GM18519 (cell line): ENCODE measurements around the gene GRK1.
"Not testable (repeated sequence)": the region's sequence is repeated elsewhere in the genome, so short reads cannot be mapped to it uniquely, and the experiment has no call there.

Experiments used
- ATAC-seq: cut with Tn5 transposase; IDR thresholded peaks from one replicate; pipeline ENCODE4 v1.9.1; 2021; ENCODE audit warnings: mild to moderate bottlenecking, moderate library complexity; ENCODE audit not compliant: unreplicated experiment, low FRiP score

GRK1 gene

GRCh38 chr13:113725329-113726105 lies 58.5 kb downstream of the GRK1 start:
- not testable (repeated sequence) for ATAC-seq

DNA sequence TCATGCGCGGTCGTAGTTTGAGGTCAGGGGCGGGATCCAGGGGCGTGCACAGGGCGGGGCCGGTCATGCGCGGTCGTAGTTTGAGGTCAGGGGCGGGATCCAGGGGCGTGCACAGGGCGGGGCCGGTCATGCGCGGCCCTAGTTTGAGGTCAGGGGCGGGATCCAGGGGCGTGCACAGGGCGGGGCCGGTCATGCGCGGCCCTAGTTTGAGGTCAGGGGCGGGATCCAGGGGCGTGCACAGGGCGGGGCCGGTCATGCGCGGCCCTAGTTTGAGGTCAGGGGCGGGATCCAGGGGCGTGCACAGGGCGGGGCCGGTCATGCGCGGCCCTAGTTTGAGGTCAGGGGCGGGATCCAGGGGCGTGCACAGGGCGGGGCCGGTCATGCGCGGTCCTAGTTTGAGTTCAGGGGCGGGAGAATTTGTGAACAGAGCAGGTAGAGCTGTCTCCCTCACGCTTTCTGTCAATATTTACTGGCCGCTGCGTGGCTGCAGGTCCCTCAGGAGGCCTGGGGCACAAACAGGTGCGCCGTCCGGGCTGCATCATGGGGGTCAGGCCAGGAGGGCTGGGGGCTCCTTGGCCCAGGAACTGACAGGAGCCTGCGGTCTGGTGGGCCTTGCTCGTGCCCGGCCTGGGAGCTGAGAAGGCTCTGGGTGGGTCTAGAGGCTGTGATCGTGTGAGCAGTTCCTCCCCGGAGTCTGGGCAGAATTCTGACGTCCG lies 59.2 kb downstream of the GRK1 start:
- ATAC-seq = not testable (repeated sequence)

- no peak for ATAC-seq
Observed at GRCh38 chr13:113726961-113727411, 60.0 kb downstream of the GRK1 start.

DNA sequence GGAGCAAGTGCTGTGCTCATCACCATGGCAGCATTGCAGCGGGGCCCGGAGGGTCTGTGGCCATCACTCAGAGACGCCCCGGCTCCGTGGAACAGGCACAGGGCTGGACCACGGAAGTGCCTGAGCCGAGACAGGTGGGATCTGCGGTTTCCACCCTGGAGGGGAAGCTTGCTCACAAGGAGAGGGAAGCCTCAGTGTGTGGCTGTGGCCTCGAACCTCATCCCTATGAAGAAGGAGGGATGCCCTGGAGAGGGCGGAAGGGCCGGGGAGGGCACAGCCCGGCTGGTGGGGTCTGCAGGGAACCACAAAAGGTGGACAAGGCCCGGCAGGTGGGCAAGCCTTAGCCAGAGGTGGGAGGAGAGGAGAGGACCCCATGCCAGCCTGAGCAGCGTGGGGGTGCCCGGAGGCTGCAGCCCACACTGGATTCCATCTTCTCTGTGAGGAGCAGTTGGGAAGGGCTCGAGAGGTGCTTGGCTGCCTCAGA lies 61.6 kb downstream of the GRK1 start:
- ATAC-seq = no peak

DNA sequence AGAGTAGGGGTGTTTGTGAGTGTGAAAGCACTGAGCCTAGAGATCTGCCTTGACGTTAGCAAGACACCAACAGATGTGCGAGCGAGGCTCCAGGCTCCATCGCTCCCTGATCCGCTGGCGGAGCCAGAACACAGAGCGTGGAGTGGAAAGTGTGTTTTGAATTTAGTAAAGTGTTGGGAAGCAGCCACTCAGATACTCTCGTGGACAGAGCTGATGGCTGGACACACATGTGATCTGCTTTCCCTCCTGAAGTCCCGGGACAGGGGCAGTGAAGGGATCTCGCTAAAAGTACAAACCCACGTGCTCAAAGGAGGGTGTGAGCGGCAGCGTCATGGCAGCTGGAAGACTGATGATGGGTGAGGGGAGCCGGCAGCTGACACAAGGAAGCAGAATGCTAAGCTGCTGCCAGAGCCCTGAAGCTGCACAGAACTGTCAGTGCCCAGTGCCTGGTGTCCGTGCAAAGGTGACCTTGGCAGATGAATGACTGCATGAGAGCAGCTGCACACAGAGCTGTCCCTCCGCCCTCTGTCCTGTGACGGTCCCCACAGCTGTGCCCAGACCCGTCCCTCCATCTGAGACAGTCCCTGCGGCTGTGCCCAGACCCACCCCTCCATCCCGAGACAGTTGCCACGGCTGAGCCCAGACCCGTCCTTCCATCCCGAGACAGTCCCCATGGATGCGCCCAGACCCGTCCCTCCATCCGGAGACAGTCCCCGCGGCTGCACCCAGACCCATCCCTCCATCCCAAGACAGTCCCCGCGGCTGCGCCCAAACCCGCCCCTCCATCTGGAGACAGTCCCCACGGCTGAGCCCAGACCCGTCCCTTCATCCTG lies 62.4 kb downstream of the GRK1 start:
- ATAC-seq = no peak

DNA sequence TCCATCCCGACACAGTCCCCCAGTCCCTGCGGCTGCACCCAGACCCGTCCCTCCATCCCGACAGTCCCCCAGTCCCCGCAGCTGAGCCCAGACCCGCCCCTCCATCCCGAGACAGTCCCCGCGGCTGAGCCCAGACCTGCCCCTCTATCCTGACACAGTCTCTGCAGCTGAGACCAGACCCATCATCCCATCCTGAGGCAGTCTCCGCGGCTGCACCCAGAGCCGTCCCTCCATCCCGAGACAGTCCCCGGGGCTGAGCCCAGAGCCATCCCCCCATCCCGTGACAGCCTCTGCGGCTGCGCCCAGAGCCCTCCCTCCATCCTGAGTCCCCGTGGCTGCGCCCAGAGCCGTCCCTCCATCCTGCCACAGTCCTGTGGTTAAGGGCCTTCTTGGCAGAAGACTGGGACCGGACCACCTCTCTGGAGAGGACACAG lies 63.3 kb downstream of the GRK1 start:
- no peak for ATAC-seq

- ATAC-seq = no peak
Observed at GRCh38 chr13:113730831-113731191, 63.8 kb downstream of the GRK1 start.

DNA sequence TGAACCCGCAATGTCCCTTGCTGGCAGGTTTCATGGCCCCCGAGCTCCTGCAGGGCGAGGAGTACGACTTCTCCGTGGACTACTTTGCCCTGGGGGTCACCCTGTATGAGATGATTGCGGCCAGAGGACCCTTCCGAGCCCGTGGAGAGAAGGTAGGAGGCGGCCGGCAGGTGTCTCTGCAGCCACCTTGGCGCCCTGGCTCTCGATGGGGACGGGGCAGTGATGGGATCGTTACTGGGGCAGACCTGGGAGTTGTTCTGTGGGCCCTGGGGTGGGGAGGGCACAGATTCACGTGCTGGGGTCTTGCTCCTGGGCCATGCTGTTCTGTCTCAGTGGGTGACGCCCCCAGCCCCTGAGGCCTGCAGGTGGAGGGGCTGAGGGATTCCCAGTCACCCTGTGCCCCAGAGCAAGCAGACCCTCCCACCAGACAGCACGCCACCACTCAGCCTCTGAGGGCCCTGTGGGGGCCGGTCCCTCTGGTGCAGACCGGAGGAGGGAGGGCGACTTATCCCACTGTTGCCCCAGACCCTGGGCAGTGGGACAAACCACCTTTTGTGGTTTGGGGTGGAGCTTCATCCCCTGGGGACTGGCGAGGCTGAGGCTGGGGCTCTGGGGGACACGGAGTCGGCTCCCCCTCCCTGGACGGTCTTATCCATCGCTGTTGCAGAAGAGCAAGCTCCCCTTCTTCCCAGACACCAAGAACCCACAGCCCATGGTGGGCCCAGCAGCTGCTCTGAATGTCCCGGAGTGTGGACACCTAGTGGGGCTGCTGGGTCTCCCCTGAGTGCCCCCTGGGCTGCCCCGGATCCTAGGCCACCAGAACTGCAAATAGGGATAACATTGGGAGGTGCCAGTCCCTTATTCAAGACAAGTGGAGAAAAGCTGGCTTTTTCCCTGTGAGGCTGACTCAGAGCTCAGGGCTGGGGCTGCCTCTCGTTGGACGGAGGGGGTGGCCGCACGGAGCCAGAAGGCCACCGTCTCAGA lies 64.5 kb downstream of the GRK1 start:
- no peak for ATAC-seq

- ATAC-seq = no peak
Observed at GRCh38 chr13:113732176-113732960, 65.3 kb downstream of the GRK1 start.

DNA sequence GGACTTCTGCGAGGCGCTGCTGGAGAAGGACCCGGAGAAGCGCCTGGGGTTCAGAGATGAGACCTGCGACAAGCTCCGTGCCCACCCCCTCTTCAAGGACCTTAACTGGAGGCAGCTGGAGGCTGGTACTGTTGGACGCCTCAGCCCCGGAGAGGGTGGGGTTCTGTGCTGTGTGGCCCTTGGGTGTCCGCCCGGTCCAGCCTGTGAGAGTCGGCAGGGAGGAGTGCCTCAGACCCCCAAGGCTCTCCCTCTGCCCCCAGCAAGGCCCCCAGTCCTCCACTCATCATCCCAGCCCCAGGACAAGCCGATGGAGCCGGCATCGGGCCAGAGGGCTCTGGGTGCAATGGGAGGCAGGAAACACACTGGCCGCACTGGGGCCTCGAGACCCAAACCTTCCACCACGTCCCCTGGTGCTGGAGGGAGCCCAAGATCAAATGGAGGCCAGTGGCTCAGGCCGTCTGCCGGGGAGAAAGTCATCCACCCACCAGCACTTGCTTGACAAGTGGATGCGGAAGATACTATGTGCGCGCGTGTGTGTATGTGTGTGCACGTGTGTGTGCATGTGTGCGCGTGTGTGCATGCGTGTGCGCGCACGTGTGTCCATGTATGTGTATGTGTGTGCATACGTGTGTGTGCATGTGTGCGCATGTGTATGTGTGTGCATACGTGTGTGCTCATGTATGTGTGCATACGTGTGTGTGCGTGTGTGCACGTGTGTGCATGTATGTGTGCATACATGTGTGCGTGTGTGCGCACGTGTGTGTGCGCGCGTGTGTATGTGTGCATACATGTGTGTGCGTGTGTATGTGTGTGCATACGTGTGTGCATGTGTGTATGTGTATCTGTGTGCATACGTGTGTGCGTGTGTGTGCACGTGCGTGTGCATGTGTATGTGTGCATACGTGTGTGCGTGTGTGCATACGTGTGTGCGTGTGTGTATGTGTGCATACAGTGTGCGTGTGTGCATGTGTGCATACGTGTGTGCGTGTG lies 66.2 kb downstream of the GRK1 start:
- ATAC-seq = no peak

GRCh38 chr13:113734099-113734825 lies 67.2 kb downstream of the GRK1 start:
- no peak for ATAC-seq

DNA sequence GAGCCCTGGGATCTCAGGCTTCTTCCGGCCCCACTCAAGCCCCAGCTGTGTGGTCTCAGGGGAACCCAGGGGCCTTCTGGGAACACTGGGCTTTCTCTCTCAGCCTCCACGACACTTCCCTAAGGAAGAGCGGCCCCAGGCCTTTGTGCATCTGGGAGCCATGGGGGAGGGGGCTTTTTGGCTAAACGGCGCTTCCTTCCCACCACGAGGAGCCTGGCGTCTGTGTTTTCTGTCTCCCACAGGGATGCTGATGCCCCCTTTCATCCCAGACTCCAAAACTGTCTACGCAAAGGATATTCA lies 67.8 kb downstream of the GRK1 start:
- no peak for ATAC-seq

DNA sequence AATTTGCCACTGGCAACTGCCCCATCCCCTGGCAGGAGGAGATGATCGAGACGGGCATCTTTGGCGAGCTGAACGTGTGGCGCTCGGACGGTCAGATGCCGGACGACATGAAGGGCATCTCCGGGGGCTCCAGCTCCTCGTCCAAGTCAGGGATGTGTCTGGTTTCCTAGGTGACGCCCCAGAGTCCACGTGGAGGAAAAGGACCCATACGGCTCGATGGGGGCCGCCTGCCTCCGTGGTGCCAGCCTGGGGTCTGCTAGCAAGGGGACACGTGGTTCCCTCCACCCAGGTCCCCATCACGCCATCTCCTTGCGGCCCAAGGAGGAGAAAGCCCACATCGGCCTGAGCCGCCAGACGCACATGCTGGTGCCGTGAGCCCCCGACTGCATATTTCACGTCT lies 68.2 kb downstream of the GRK1 start:
- ATAC-seq = no peak

GRCh38 chr13:113735750-113736149 lies 68.7 kb downstream of the GRK1 start:
- no peak for ATAC-seq

DNA sequence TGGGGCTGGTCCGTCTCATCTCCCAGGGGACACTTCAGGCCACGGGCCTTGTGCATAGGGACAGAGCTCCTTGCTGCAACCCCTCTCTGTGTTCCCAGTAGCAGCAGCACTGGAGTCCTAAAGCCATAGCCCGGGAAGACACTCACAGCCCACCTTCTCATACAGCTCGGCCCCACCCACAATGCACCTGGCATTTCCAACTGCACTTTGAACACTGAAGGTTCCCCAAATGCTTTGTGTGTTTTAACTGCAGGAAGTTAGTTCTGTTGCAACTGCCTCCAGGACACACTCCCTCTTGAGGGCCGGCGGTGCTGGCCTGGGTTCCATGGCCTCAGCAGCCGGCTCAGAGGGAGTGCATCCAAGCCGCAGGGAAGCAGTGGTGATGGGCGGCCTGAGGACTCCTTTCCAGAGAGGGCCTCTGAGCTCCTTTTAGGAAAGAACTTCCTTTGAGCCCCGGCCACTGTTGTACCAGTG lies 69.3 kb downstream of the GRK1 start:
- ATAC-seq = no peak

GRCh38 chr13:113737803-113738202 lies 70.8 kb downstream of the GRK1 start:
- no peak for ATAC-seq
